IPS DF 6.9 (cell line): Measurements from ENCODE around the gene DDR1.
"Not testable (repeated sequence)": the region's sequence is repeated elsewhere in the genome, so short reads cannot be mapped to it uniquely, and the experiment has no call there.

Source experiments
- DNase-seq: peaks from one replicate; pipeline ENCODE4 v3.0.0-alpha.2; 2013; ENCODE audit warnings: low read depth, low spot score
- H3K27ac ChIP-seq: one replicate; pipeline ENCODE4 v1.5.1; 2013; ENCODE audit warnings: low read length, control low read depth
- H3K27me3 ChIP-seq: 2 replicates; pipeline ENCODE4 v1.6.1; 2013; ENCODE audit warnings: mild to moderate bottlenecking, low read length; ENCODE audit not compliant: control insufficient read depth, insufficient read depth
- H3K36me3 ChIP-seq: 2 replicates; pipeline ENCODE4 v1.6.1; 2013; ENCODE audit warnings: low read length; ENCODE audit not compliant: control insufficient read depth, insufficient read depth
- H3K4me1 ChIP-seq: 2 replicates; pipeline ENCODE4 v1.6.1; 2013; ENCODE audit warnings: low read length; ENCODE audit not compliant: control insufficient read depth, insufficient read depth
- H3K4me3 ChIP-seq: 2 replicates; pipeline ENCODE4 v1.5.1; 2013; ENCODE audit warnings: mild to moderate bottlenecking, low read length
- H3K9me3 ChIP-seq: 2 replicates; pipeline ENCODE4 v1.6.1; 2013; ENCODE audit warnings: low read length, inconsistent platforms; ENCODE audit not compliant: control insufficient read depth, insufficient read depth
- WGBS: extraction: QIAGEN DNeasy Blood & Tissue Kit; methylation state at CpG from one replicate; pipeline ENCODE4 v1.1.7; 2013; ENCODE audit warnings: mixed read lengths, missing lambda C conversion rate; ENCODE audit not compliant: insufficient read length, insufficient coverage; 5-methylcytosine and 5-hydroxymethylcytosine counted together

The DDR1 gene

DNA sequence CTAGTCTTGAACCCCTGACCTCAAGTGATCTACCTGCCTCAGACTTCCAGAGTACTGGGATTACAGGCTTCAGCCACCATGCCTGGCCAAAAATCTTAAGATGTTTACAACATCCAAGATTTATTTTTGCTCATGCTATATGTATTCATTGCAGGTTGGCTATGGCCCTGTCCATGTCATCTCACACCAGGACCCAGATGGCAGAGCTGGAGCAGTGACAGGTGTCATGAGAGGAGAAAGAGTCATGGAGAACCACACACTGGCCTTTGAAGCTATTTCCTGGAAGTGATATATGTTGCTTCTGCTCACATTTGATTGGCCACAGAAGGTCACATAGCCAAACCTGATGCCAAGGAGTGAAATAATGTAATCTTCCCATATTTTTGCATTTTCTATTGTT is 13.8 kb upstream of the DDR1 start:
- H3K4me1 ChIP-seq = no peaks in the 10 kb centered on the region
- DNase-seq = no peak

DNA sequence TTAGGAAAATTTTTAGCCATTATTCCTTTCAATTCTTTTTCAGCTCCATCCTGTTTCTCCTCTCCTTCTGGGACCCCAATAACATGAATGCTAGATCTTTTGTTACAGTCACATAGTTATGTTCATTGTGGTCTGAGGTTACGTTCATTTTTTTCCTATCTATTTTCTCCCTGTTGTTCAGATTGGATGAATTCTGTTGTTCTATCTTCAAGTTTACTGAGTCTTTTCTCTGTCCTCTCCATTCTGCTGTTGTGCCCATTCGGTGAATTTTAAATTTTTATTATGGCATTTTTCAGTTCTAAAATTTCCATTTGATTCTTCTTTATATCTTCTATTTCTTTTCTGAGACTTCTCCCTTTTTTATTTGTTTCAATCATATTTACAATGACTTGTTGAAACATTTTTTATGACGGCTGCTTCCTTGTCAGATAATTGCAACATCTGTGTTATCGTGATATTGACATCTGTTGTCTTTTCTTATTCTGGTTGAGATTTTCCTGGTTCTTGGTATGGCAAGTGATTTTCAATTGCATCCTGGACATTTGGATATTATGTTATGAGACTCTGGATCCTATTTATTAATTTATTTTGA is 12.6 kb upstream of the DDR1 start:
- peaks cover 1% of the 10 kb centered on the region for H3K9me3 ChIP-seq

More for the DNA sequence above, 13.8 kb upstream of the DDR1 start:
- no peak overlapping the region for H3K4me3 ChIP-seq
- no peaks in the 10 kb centered on the region for H3K27me3 ChIP-seq
- H3K36me3 ChIP-seq = no peaks in the 10 kb centered on the region
- no peak overlapping the region for H3K27ac ChIP-seq
- peaks cover 1% of the 10 kb centered on the region for H3K9me3 ChIP-seq

DNA sequence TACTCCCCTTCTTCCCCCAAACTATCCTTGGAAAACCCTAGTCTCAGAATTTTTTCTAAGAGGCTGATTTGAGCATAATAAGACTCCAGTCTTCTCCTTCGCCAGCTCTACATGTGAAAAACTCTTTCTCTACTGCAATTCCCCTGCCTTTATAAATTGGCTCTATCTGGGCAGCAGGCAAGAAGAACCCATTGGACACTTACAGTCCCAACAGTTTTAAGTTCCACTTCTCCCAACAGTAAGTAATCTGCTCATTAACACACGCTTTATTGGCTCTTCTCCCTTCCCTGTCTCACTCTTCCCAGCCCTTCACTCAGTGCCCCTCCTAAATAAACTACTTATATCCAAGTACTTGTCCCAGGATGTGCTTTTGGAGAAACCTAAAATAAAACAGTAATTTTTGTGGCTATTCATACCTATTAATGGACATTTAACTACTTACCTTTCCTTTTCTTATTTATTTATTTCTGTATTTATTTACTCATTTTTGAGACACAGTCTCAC is 11.1 kb upstream of the DDR1 start:
- H3K27me3 ChIP-seq = no peaks in the 10 kb centered on the region
- H3K4me3 ChIP-seq = no peak overlapping the region
- peaks cover 1% of the 10 kb centered on the region for H3K9me3 ChIP-seq
- H3K4me1 ChIP-seq = no peaks in the 10 kb centered on the region
- H3K36me3 ChIP-seq = no peaks in the 10 kb centered on the region
- H3K27ac ChIP-seq = no peak overlapping the region
- no peak for DNase-seq
- no CpG with 5 or more reads among the region's 2 CpGs for WGBS

More for the DNA sequence above, 12.6 kb upstream of the DDR1 start:
- H3K27me3 ChIP-seq = no peaks in the 10 kb centered on the region
- H3K4me1 ChIP-seq = no peaks in the 10 kb centered on the region
- DNase-seq = no peak
- no peak overlapping the region for H3K27ac ChIP-seq
- no CpG with 5 or more reads among the region's 4 CpGs for WGBS
- H3K4me3 ChIP-seq = no peak overlapping the region
- H3K36me3 ChIP-seq = no peaks in the 10 kb centered on the region

DNA sequence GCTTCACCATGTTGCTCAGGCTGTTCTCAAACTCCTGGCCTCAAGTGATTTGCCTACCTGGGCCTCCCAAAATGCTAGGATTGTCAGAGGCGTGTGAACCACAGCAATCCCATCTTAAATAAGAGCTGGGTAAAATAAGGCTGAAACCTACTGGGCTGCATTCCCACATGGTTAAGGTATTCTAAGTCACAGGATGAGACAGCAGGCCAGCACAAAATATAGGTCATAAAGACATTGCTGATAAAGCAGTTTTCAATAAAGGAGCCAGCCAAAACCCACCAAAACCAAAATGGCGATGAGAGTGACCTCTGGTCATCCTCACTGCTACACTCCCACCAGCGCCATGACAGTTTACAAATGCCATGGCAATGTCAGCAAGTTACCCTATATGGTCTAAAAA is 10.5 kb upstream of the DDR1 start:
- not testable (repeated sequence) for H3K27ac ChIP-seq, H3K27me3 ChIP-seq, H3K9me3 ChIP-seq, DNase-seq, H3K4me3 ChIP-seq, H3K36me3 ChIP-seq, H3K4me1 ChIP-seq
- WGBS = no CpG with 5 or more reads among the region's 3 CpGs

DNA sequence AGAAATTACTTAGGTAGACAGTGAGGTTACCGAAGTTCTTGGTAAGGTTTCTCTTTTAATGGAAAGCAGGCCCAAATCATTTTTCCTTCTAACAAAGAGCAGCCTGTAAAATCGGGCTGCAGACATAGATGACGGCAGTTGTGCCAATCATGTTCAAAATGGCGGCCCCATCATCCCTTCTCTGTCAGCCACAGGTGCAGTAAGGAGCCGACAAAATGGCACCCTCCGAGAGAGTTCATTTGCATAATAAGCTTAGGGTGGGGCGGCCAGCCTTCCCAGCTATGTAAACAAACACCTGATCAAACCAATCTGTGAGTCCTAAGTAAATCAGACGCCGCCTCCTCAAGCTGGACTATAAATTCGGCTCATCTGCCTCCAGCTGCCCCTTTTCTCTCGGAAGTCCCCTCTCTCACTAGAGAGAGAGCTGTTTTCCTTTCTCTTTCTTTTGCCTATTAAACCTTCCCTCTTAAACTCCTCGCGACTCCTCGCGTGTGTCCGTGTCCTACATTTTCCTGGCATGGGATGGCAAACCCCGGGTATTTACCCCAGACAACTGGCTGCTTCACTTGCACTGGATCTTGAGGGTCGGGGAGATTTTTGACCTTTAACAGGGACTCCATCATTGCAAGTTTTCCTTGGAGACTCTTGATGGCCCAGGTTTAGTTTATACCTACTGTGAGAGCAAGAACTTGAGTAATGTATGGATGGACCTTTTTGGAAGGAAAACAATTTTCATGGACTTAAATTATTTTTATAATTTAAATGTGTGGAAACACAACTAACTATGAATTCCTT is 8.9 kb upstream of the DDR1 start:
- Histone ChIP-seq H3K9me3 (peaks cover 1% of the 10 kb centered on the region), H3K27ac (no peak overlapping the region), H3K4me1 (no peaks in the 10 kb centered on the region), H3K4me3 (no peak overlapping the region), H3K36me3 (no peaks in the 10 kb centered on the region), H3K27me3 (no peaks in the 10 kb centered on the region)
- DNase-seq = no peak
- no CpG with 5 or more reads among the region's 18 CpGs for WGBS

DNA sequence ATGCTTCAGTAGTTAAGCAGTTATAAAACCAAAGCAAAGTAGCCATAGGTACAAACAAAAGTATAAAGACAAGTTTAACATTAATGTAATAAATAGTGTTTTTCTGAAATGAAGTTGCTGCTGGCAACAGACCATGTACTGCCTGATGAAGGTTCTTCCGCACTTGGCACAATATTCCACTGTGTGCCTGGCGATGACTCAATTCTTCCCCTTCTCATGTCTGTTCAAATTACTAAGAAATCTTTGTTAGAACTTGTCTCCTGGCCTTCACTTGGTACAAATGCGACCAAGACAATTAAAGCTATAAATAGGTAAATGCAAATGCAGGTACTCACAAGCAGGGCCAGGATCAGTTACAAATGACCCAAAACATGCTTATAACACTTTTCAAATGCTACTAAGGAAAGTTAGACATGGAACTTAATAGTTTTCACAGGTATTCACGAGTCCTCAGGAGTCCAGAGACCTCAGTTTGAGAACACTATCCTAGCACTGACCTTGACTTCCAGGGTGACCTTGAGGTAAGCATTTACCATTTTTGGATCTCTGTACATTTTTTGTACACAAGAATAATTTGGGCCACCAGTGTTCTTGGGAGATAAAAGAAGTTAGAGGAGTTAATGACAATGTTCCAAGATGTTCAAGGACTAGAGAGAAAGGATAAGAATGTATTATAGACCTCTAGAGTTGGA is 8.1 kb upstream of the DDR1 start:
- H3K27me3 ChIP-seq = no peaks in the 10 kb centered on the region
- H3K9me3 ChIP-seq = no peaks in the 10 kb centered on the region; the same call in 1 of the 2 replicates
- no CpG with 5 or more reads among the region's 4 CpGs for WGBS
- H3K4me1 ChIP-seq = no peaks in the 10 kb centered on the region; the same call in 1 of the 2 replicates
- H3K27ac ChIP-seq = no peak overlapping the region
- DNase-seq = no peak
- H3K4me3 ChIP-seq = no peak overlapping the region
- no peaks in the 10 kb centered on the region for H3K36me3 ChIP-seq

DNA sequence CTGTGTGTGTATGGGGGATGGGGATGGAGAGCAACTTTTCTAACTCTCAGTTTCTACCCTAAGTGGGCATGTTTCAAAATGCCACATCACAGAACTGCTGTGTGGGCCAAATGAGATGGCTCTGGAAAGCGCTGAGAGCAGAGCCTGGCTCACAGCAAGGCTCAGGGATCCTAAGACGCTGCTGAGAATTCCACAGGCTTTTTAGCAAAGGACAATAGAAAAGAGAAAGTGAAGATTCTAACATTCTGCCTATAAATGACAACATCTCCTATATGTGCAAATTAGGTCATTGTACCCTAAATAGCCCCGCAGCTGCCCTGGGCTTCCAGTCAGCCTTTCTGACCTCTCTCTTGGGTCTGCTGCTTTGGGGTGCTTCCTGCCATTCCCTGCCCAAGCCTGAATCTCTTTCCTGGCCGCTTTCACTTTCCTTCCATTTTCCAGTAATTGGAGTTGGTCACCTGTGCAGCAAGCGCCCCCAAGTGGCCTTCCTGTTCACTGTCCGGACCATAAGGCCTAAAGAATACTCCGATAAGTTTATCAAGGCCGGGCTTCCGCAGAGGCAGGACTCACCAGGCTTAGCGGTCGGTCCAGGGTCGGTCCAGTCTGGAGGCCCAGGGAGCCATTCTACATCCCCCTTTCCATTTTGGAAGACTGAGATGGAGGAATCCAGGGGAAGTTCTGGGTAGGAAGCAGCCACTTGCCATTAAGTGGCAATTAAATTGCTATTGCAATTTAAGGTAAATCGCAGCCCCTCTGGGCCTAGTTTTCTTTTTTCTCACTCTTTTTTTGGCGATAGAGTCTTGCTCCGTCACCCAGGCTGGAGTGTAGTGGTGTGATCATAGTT is 6.7 kb upstream of the DDR1 start:
- Histone ChIP-seq H3K4me3 (no peak overlapping the region), H3K4me1 (peaks cover 9% of the 10 kb centered on the region), H3K36me3 (no peaks in the 10 kb centered on the region), H3K27ac (no peak overlapping the region), H3K27me3 (no peaks in the 10 kb centered on the region), H3K9me3 (no peaks in the 10 kb centered on the region; the same call in 1 of the 2 replicates)
- DNase-seq = no peak
- WGBS = no CpG with 5 or more reads among the region's 15 CpGs

DNA sequence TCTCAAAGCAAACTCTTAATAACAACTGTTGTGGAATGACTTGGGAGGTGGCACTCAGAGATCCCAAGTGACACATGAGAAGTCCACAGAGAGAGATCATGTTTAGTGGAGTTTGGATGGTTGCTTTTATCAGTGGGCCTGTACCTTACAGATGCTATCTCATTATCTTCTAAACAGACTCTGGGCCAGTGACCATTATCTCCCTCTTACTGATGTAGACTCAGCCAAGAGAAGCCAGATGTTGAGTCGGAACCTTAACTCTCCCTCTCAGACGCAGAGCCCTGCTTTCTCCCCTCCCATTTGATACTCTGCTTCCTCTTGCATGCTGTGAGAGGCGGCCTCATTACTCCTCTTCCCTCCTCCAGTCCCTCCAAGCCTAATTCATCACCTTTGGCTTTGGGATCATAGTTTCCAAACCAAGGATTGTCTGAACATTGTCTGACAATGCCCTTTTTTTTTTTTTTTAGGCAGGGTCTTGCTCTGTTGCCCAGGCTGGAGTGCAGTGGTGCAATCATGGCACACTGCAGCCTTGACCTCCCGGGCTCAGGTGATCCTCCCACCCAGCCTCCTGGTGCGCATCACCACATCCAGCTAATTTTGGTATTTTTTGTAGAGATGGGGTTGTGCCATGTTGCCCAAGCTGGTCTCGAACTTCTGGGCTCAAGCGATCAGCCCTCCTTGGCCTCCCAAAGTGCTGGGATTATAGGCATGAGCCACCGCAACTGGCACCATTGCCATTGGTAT is 4.5 kb upstream of the DDR1 start:
- Histone ChIP-seq H3K4me3 (no peak overlapping the region), H3K4me1 (peaks cover 10% of the 10 kb centered on the region), H3K9me3 (no peaks in the 10 kb centered on the region), H3K27me3 (no peaks in the 10 kb centered on the region), H3K27ac (no peak overlapping the region), H3K36me3 (no peaks in the 10 kb centered on the region)
- no peak for DNase-seq
- no CpG with 5 or more reads among the region's 8 CpGs for WGBS

DNA sequence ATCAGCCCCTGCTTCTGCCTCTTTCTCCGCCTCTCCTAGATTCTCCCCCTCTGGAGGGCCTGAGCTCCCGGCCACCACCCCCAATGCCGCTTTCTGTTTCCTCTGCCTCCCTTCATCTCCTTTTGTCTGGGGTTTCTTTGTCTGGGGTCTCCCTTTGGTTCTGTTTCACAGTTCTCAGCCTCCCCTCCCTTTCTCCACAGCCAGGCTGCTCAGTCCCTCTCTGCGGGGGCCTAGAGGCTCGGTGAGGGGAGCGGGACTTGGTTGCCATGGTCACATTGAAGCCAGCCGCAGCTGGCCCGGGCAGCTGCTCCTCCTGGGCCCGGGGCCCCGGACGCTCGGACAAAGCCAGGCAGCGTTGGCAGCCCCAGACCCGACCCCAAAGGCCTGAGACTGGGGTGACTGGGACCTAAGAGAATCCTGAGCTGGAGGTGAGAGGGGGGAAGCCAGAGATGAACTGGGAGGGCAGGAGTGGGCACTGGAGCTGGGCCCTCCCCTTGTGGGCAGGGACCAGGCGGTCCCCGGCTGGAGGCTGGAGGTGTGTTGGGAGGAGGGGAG is 3.5 kb upstream of the DDR1 start:
- no peaks in the 10 kb centered on the region for H3K9me3 ChIP-seq
- H3K27me3 ChIP-seq = no peaks in the 10 kb centered on the region
- H3K36me3 ChIP-seq = no peaks in the 10 kb centered on the region
- no CpG with 5 or more reads among the region's 16 CpGs for WGBS
- H3K4me3 ChIP-seq = peak overlapping the region; percentile 24; the same call in 1 of the 2 replicates
- peaks cover 16% of the 10 kb centered on the region for H3K4me1 ChIP-seq
- no peak overlapping the region for H3K27ac ChIP-seq
- DNase-seq = no peak
